Stimulated activated CD8-positive, alpha-beta memory T cell treated with anti-CD3 and anti-CD28 coated beads, Interleukin-2, amount 100 ng/mL, for 1 hour (primary cell): ENCODE results near the gene COL25A1.
"Not testable (repeated sequence)": the region's sequence is repeated elsewhere in the genome, so short reads cannot be mapped to it uniquely, and the experiment has no call there.

Experiments
- DNase-seq, 2 donors: peaks; one replicate each; pipeline ENCODE4 v3.0.0-alpha.2; 2020; ENCODE audit warnings: low read depth in 2 of 2

The COL25A1 gene

GRCh38 chr4:109123951-109124350 is 178.5 kb downstream of the COL25A1 start:
- DNase-seq: no peak

- DNase-seq: no peak
These were observed 180.9 kb downstream of the COL25A1 start for GRCh38 chr4:109121561-109121960.

GRCh38 chr4:109119852-109120251 is 182.6 kb downstream of the COL25A1 start:
- DNase-seq: no peak

- no peak for DNase-seq
These were observed 183.8 kb downstream of the COL25A1 start for GRCh38 chr4:109118635-109119034.

GRCh38 chr4:109114501-109114900 is 188.0 kb downstream of the COL25A1 start:
- no peak for DNase-seq

GRCh38 chr4:109113521-109113920 is 188.9 kb downstream of the COL25A1 start:
- no peak for DNase-seq

- no peak for DNase-seq
These were observed 191.4 kb downstream of the COL25A1 start for GRCh38 chr4:109111031-109111430.

- not testable (repeated sequence) for DNase-seq
These were observed 194.2 kb downstream of the COL25A1 start for GRCh38 chr4:109108215-109108614.

- no peak for DNase-seq
These were observed 208.4 kb downstream of the COL25A1 start for GRCh38 chr4:109094056-109094455.

- DNase-seq: no peak
These were observed 210.6 kb downstream of the COL25A1 start for GRCh38 chr4:109091727-109092409.

GRCh38 chr4:109083911-109084310 is 218.5 kb downstream of the COL25A1 start:
- no peak for DNase-seq

GRCh38 chr4:109079731-109080130 is 222.7 kb downstream of the COL25A1 start:
- no peak for DNase-seq

GRCh38 chr4:109079201-109079600 is 223.3 kb downstream of the COL25A1 start:
- no peak for DNase-seq

GRCh38 chr4:109078724-109079123 is 223.7 kb downstream of the COL25A1 start:
- no peak for DNase-seq

- DNase-seq: no peak
These were observed 225.0 kb downstream of the COL25A1 start for GRCh38 chr4:109077505-109077904.

GRCh38 chr4:109076709-109077108 is 225.7 kb downstream of the COL25A1 start:
- DNase-seq: not testable (repeated sequence)

GRCh38 chr4:109075621-109076020 is 226.8 kb downstream of the COL25A1 start:
- no peak for DNase-seq

GRCh38 chr4:109072595-109072994 is 229.9 kb downstream of the COL25A1 start:
- no peak for DNase-seq

- not testable (repeated sequence) for DNase-seq
These were observed 231.8 kb downstream of the COL25A1 start for GRCh38 chr4:109070677-109071076.

- no peak for DNase-seq
These were observed 234.8 kb downstream of the COL25A1 start for GRCh38 chr4:109067508-109068235.

- no peak for DNase-seq
These were observed 237.5 kb downstream of the COL25A1 start for GRCh38 chr4:109065006-109065405.

GRCh38 chr4:109053257-109053656 is 249.2 kb downstream of the COL25A1 start:
- DNase-seq: no peak

- DNase-seq: no peak
These were observed 249.6 kb downstream of the COL25A1 start for GRCh38 chr4:109052821-109053220.
